H1 (cell line): Measurements from ENCODE around the gene PLD5. TPM values are rescaled to one million over a fixed set of nuclear protein-coding genes. Genes with fewer than 3 reads are reported as not detected.

Experiments
- CTCF ChIA-PET: fragments of 300-600 bp; sonication (Branson Sonifier 250); formaldehyde crosslinking; loops from one replicate; lab custom pipeline; 2021; ENCODE audit not compliant: partially characterized antibody; lab: Charles Lee
- POLR2A ChIA-PET: fragments of 300-600 bp; sonication (Branson Sonifier 250); formaldehyde crosslinking; loops from one replicate; lab custom pipeline; 2021; ENCODE audit warnings: inconsistent platforms; ENCODE audit not compliant: partially characterized antibody; lab: Charles Lee
- DNase-seq, 2 experiments: peaks; one replicate each; pipeline versions ENCODE4 v3.0.0 to v3.0.0-alpha.2; 2010 to 2022; ENCODE audit warnings: low spot score in 2 of 2, low read depth in 1 of 2, mixed read lengths in 1 of 2
- FAIRE-seq: peaks from 2 replicates; lab custom pipeline; 2011; peaks lifted over from hg19 to GRCh38; lab: Jason Lieb, UNC
- H2AFZ ChIP-seq: 2 replicates; pipeline ENCODE4 v1.8.1; 2012; ENCODE audit warnings: low read length, inconsistent platforms
- H2AK5ac ChIP-seq: 2 replicates; pipeline ENCODE4 v1.6.1; 2013; ENCODE audit warnings: low read depth, low read length
- H2BK120ac ChIP-seq: replicated peaks from 2 replicates; pipeline ENCODE3; 2013; ENCODE audit warnings: low read depth, low read length, inconsistent platforms
- H2BK12ac ChIP-seq: 2 replicates; pipeline ENCODE4 v1.6.1; 2013; ENCODE audit warnings: low read depth, low read length
- H2BK15ac ChIP-seq: 2 replicates; pipeline ENCODE4 v1.6.1; 2013; ENCODE audit warnings: low read length
- H2BK20ac ChIP-seq: 2 replicates; pipeline ENCODE4 v1.6.1; 2013; ENCODE audit warnings: low read length
- H2BK5ac ChIP-seq: 2 replicates; pipeline ENCODE4 v1.6.1; 2013; ENCODE audit warnings: low read depth, low read length
- H3K14ac ChIP-seq: 2 replicates; pipeline ENCODE4 v1.6.1; 2013; ENCODE audit warnings: inconsistent platforms; ENCODE audit not compliant: insufficient read length
- H3K18ac ChIP-seq: 2 replicates; pipeline ENCODE4 v1.6.1; 2013; ENCODE audit warnings: low read length; ENCODE audit errors: extremely low read depth
- H3K23ac ChIP-seq: 2 replicates; pipeline ENCODE4 v1.6.1; 2013; ENCODE audit warnings: inconsistent platforms; ENCODE audit not compliant: insufficient read length
- H3K23me2 ChIP-seq: 2 replicates; pipeline ENCODE4 v1.6.1; 2013; ENCODE audit warnings: low read depth, low read length
- H3K27ac ChIP-seq: 2 replicates; pipeline ENCODE4 v1.6.1; 2011; ENCODE audit warnings: low read depth, low read length, inconsistent platforms
- H3K27me3 ChIP-seq, 4 experiments: replicated peaks in 1 of 4; 1 replicate in 1 of 4; 2 replicates in 3 of 4; pipeline versions ENCODE4 v1.6.1 to v1.8.1; 2011 to 2013; ENCODE audit warnings: low read length in 3 of 4, mild to moderate bottlenecking in 3 of 4, inconsistent platforms in 2 of 4, mixed read lengths in 2 of 4, moderate library complexity in 1 of 4; ENCODE audit not compliant: control insufficient read depth in 3 of 4, insufficient read depth in 3 of 4; ENCODE audit errors: extremely low read depth in 1 of 4
- H3K36me3 ChIP-seq, 4 experiments: 2 replicates each; pipeline versions ENCODE4 v1.6.1 to v1.8.1; 2011 to 2013; ENCODE audit warnings: mild to moderate bottlenecking in 4 of 4, low read length in 3 of 4, moderate library complexity in 2 of 4, control low read depth in 1 of 4, inconsistent platforms in 1 of 4; ENCODE audit not compliant: insufficient read depth in 4 of 4, control insufficient read depth in 2 of 4
- H3K4ac ChIP-seq: replicated peaks from 2 replicates; pipeline ENCODE3; 2013; ENCODE audit warnings: low read length, low read depth, mixed read lengths, inconsistent platforms; ENCODE audit not compliant: insufficient read length
- H3K4me1 ChIP-seq, 4 experiments: replicated peaks in 1 of 4; 1 replicate in 1 of 4; 2 replicates in 3 of 4; pipeline versions ENCODE4 v1.6.1 to v1.8.1; 2011 to 2013; ENCODE audit warnings: low read length in 3 of 4, inconsistent platforms in 2 of 4, mixed read lengths in 1 of 4; ENCODE audit not compliant: insufficient read depth in 4 of 4, control insufficient read depth in 3 of 4
- H3K4me2 ChIP-seq, 2 experiments: 2 replicates each; pipeline versions ENCODE4 v1.6.1 to v1.8.1; 2011 to 2013; ENCODE audit warnings: low read depth in 2 of 2, low read length in 2 of 2, control low read depth in 1 of 2, inconsistent platforms in 1 of 2, mild to moderate bottlenecking in 1 of 2; ENCODE audit not compliant: insufficient read depth in 1 of 2
- H3K4me3 ChIP-seq, 4 experiments: fragments of 200-600, 300-600 bp in 1 of 4; sonication (generic), shearing (Covaris generic), sonication (Bioruptor Twin) in 1 of 4; 2 replicates each; pipeline versions ENCODE4 v1.5.1 to v1.8.1; 2011 to 2016; ENCODE audit warnings: low read length in 4 of 4, low read depth in 3 of 4, control low read depth in 2 of 4, inconsistent platforms in 2 of 4, mild to moderate bottlenecking in 2 of 4, mixed read lengths in 1 of 4, moderate library complexity in 1 of 4; ENCODE audit not compliant: insufficient read depth in 2 of 4; ENCODE audit errors: extremely low read depth in 1 of 4
- H3K56ac ChIP-seq: replicated peaks from 2 replicates; pipeline ENCODE3; 2013; ENCODE audit warnings: low read depth, mild to moderate bottlenecking, mixed read lengths, low read length, inconsistent platforms; ENCODE audit not compliant: insufficient read length
- H3K79me1 ChIP-seq: 2 replicates; pipeline ENCODE4 v1.6.1; 2013; ENCODE audit warnings: low read depth, low read length, control low read depth
- H3K79me2 ChIP-seq, 2 experiments: 2 replicates each; pipeline versions ENCODE4 v1.6.1 to v1.8.1; 2012 to 2013; ENCODE audit warnings: low read length in 2 of 2, mild to moderate bottlenecking in 2 of 2, inconsistent platforms in 1 of 2; ENCODE audit not compliant: insufficient read depth in 2 of 2, control insufficient read depth in 1 of 2
- H3K9ac ChIP-seq, 4 experiments: replicated peaks in 1 of 4; 1 replicate in 1 of 4; 2 replicates in 3 of 4; pipeline versions ENCODE4 v1.6.1 to v1.8.1; 2011 to 2013; ENCODE audit warnings: low read depth in 3 of 4, low read length in 3 of 4, control low read depth in 2 of 4, mild to moderate bottlenecking in 2 of 4, moderate library complexity in 2 of 4, inconsistent platforms in 1 of 4; ENCODE audit errors: extremely low read depth in 1 of 4
- H3K9me3 ChIP-seq, 2 experiments: 2 replicates each; pipeline versions ENCODE4 v1.6.1 to v1.8.1; 2012 to 2013; ENCODE audit warnings: mild to moderate bottlenecking in 2 of 2, moderate library complexity in 2 of 2, control low read depth in 1 of 2, inconsistent platforms in 1 of 2, low read depth in 1 of 2, low read length in 1 of 2, mixed read lengths in 1 of 2; ENCODE audit not compliant: insufficient read depth in 2 of 2
- H4K20me1 ChIP-seq, 2 experiments: replicated peaks in 1 of 2; 2 replicates each; pipeline versions ENCODE3 to v1.8.1; 2011 to 2013; ENCODE audit warnings: inconsistent platforms in 2 of 2, low read length in 2 of 2, mild to moderate bottlenecking in 1 of 2; ENCODE audit not compliant: insufficient read depth in 2 of 2, control insufficient read depth in 1 of 2
- H4K5ac ChIP-seq: 2 replicates; pipeline ENCODE4 v1.6.1; 2013; ENCODE audit warnings: low read length, low read depth, mixed read lengths, inconsistent platforms; ENCODE audit not compliant: insufficient read length
- H4K8ac ChIP-seq: 2 replicates; pipeline ENCODE4 v1.8.0; 2013; ENCODE audit warnings: mild to moderate bottlenecking, moderate library complexity, low read length, inconsistent platforms; ENCODE audit not compliant: insufficient read depth; ENCODE audit errors: extremely low read depth
- H4K91ac ChIP-seq: replicated peaks from 2 replicates; pipeline ENCODE3; 2013; ENCODE audit warnings: low read length, mixed read lengths, inconsistent platforms; ENCODE audit not compliant: insufficient read length
- MAX ChIP-seq: IDR thresholded peaks from 2 replicates; pipeline ENCODE4 v1.6.1; 2012; ENCODE audit warnings: inconsistent platforms
- WGBS, 2 experiments: shearing (Covaris generic) in 1 of 2; methylation state at CpG; one replicate each; pipeline versions ENCODE4 v1.1.6 to v1.1.7; 2013 to 2015; ENCODE audit warnings: low lambda C conversion rate in 2 of 2, mixed read lengths in 2 of 2, inconsistent platforms in 1 of 2, low coverage in 1 of 2, missing lambda C conversion rate in 1 of 2; ENCODE audit not compliant: insufficient replicate concordance in 2 of 2, insufficient coverage in 1 of 2, insufficient read length in 1 of 2; ENCODE audit errors: extremely low coverage in 1 of 2, missing lambda C conversion rate in 1 of 2; 5-methylcytosine and 5-hydroxymethylcytosine counted together
- polyA plus RNA-seq, 7 experiments: library from polyadenylated mRNA; depleted of rRNA in 3 of 7; stranded (reverse) in 5 of 7; unstranded in 2 of 7; fragments of >200 nt in 5 of 7; fragments of 200-250 nt in 2 of 7; gene quantifications; 1 replicate in 5 of 7; 2 replicates in 1 of 7; 4 replicates in 1 of 7; pipeline versions ENCODE4 v1.2.1 to v1.2.3, GENCODE V29; 2011 to 2013; ENCODE audit warnings: missing spikeins in 2 of 7, mixed read lengths in 2 of 7
- total RNA-seq: library from RNA; stranded (reverse); fragmentation: NEBNext Ultra II Directional; extraction: Animal tissue kit (Norgen Biotek cat#: 25700); gene quantifications from 2 replicates; pipeline ENCODE4 v1.2.1, GENCODE V29; 2021

PLD5 gene
- total and polyA plus RNA-seq, 2 of the 8 experiments (the other 6 are each of a cell fraction or from before 2014, with no cell fraction given) = 0.86 to 8.5 TPM

DNA sequence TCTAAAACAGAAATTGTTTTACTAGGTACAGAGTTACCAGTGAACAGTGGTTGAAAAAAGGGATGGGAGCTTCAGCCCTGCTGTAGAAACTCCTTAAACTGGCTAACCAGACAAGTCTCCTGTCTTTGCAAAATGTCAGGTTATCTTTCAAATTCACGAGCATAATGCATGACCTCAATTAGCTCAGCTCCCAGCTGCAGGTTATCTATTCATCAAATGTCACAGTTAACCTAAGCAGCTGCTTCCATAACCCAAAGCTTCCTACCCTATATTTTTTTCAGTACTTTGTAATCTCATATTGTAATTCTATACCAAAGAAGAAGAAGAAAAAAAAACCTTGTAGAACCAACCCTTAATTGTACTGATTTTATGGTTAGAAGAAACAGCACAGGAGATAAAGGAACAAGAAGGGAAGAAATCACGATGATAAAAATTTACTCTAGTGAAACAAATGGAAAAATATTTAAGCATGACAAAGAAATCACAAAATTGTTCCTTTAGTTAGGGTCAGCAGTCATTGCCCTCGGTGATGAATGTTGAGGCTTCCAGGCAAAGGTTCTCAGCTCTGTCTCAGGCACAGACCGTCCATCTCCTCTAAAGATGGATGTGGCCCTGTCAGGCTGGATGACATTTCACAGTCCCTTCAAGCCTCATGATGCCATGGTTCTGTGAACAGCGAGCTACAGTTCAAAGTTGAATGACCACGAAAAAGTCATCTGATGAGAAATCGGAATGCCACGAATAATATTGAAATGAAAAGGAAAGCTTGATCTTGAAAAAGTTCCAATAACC is 95.9 kb downstream of the PLD5 start:
- Histone ChIP-seq H3K27me3 (no peaks in the 10 kb centered on the region), H3K4me1 (no peaks in the 10 kb centered on the region), H4K91ac (no peak overlapping the region), H3K79me2 (no peaks in the 10 kb centered on the region), H3K4me2 (no peak overlapping the region), H2BK15ac (no peak overlapping the region), H3K36me3 (no peaks in the 10 kb centered on the region), H3K56ac (no peak overlapping the region), H3K4me3 (no peak overlapping the region), H2BK20ac (no peak overlapping the region), H2AK5ac (no peak overlapping the region), H3K9ac (no peak overlapping the region), H3K4ac (no peak overlapping the region), H2BK120ac (no peak overlapping the region), H3K14ac (no peak overlapping the region), H3K9me3 (no peaks in the 10 kb centered on the region), H2AFZ (no peak overlapping the region), H2BK12ac (no peak overlapping the region), H3K23ac (no peak overlapping the region), H4K5ac (no peak overlapping the region), H3K79me1 (no peaks in the 10 kb centered on the region), H4K8ac (no peak overlapping the region), H4K20me1 (no peaks in the 10 kb centered on the region), H3K18ac (no peak overlapping the region), H3K27ac (no peak overlapping the region), H3K23me2 (no peaks in the 10 kb centered on the region), H2BK5ac (no peak overlapping the region)
- no peak for FAIRE-seq
- ChIA-PET POLR2A (no interaction called here), CTCF (interaction anchor here (0.9 to 1.8 kb wide), 5 partner anchors 11 to 1286 kb away, joined by 3 to 4 read pairs (median 4); no protein-coding TSS in a partner anchor)
- WGBS, 2 experiments = 93% methylated on average over 8 of the region's 8 CpGs; no CpG with 5 or more reads in 1 of the 2 experiments
- no peak for DNase-seq
- TF ChIP-seq MAX = no peak
